GM10266 (cell line): Measurements from ENCODE around the gene ZNF410.

ENCODE experiments used
- DNase-seq: peaks from one replicate; pipeline ENCODE4 v3.0.0; 2012; ENCODE audit errors: extremely low spot score
- TF ChIP-seq, protein P1 (sequence below): IDR thresholded peaks from 2 replicates; pipeline ENCODE4 v1.5.1; 2012; ENCODE audit warnings: mild to moderate bottlenecking, low read depth; ENCODE audit not compliant: control insufficient read depth, insufficient read depth; ENCODE audit errors: missing control alignments

ZNF410 gene

DNA sequence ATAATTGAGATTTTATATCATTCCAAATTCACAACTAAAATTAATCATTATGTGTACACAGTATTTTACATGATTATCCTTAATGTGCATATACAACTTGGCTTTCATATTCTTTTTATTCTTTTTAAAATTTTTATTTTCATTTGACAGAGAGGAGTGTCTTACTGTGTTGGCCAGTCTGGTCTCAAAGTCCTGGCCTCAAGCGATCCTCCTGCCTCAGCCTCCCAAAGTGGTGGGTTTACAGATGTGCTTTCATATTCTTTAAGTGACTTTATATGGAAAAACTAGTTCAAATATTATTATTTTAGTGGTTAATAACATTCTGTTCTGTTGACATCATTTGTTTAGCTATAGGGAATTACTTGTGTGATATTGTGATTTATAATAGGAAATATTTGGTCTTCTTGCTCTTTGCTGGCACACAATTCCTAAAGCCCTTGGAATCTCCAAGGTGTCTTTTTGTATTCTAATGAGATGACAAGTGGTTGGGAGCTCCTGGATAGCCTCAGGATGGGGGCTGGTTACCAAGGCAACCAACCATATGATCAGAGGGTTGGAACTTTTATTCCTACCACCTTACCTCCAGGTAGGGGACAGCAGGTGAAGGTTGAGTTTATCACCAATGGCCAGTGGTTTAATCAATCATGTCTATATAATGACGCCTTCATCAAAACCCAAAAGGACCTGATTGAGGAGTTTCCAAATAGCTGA lies 16.0 kb upstream of the ZNF410 start:
- TF ChIP-seq, protein P1, sequence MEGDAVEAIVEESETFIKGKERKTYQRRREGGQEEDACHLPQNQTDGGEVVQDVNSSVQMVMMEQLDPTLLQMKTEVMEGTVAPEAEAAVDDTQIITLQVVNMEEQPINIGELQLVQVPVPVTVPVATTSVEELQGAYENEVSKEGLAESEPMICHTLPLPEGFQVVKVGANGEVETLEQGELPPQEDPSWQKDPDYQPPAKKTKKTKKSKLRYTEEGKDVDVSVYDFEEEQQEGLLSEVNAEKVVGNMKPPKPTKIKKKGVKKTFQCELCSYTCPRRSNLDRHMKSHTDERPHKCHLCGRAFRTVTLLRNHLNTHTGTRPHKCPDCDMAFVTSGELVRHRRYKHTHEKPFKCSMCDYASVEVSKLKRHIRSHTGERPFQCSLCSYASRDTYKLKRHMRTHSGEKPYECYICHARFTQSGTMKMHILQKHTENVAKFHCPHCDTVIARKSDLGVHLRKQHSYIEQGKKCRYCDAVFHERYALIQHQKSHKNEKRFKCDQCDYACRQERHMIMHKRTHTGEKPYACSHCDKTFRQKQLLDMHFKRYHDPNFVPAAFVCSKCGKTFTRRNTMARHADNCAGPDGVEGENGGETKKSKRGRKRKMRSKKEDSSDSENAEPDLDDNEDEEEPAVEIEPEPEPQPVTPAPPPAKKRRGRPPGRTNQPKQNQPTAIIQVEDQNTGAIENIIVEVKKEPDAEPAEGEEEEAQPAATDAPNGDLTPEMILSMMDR = no peak
- DNase-seq = no peak

DNA sequence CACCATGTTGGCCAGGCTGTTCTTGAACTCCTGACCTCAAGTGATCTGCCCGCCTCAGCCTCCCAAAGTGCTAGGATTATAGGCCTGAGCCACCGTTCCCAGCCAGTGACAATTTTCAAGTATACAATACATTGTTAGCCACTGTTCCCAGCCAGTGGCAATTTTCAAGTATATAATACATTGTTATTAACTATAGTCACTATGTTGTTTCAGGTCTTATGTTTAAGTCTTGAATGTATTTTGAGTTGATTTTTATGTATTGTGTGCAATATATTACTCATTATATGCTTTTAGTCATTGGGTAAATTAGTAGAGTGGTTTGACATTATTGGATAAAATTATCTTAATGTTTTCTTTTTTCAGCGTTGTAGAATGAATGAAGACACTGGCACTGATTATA lies 13.0 kb upstream of the ZNF410 start:
- TF ChIP-seq, protein P1 = no peak
- DNase-seq = no peak

DNA sequence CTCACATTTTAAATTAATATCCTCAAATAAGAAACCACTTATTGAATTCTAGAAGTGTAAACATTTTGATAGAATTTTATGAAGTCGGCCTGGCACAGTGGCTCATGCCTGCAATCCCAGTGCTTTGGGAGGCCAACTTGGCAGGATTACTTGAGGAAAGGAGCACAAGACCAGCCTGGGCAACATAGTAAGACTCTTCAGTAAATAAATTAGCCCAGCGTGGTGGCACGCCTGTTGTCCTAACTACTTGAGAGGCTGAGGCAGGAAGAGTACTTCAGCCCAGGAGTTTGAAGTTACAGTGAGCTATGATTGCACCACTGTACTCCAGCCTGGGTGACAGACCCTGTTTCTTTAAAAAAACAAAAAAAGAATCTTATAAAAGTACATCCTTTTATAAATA lies 8.9 kb upstream of the ZNF410 start:
- DNase-seq = no peak
- TF ChIP-seq, protein P1 = no peak

DNA sequence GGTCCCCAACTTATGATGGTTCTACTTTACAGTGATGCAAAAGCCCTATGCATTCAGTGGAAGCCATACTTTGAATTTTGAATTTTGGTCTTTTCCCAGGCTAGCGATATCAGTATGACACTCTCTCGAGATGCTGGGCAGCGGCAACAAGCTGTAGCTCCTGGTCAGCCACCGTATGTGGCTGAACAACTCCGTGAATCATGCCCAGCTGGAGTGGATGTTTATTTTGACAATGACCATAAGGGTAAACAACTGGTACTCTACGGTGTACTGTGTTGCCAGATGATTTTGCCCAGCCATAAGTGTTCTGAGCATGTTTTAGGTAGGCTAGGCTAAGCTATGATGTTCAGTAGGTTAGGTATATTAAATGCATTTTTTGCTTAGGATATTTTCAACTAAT lies 8.2 kb upstream of the ZNF410 start:
- TF ChIP-seq, protein P1 = no peak
- DNase-seq = no peak

DNA sequence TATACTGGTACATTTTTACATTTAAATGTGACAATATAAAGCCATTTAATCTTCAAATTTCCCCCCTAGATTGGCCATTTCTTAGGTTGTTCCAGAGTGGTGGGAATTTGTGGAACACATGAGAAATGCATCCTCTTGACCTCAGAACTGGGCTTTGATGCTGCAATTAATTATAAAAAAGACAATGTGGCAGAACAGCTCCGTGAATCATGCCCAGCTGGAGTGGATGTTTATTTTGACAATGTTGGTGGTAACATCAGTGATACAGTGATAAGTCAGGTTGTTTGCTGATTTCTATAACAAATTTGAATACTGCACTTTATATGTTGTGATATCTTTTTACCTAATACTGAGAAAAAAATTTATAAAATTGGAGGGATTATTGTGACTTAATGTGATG lies 7.6 kb upstream of the ZNF410 start:
- TF ChIP-seq, protein P1 = no peak

DNA sequence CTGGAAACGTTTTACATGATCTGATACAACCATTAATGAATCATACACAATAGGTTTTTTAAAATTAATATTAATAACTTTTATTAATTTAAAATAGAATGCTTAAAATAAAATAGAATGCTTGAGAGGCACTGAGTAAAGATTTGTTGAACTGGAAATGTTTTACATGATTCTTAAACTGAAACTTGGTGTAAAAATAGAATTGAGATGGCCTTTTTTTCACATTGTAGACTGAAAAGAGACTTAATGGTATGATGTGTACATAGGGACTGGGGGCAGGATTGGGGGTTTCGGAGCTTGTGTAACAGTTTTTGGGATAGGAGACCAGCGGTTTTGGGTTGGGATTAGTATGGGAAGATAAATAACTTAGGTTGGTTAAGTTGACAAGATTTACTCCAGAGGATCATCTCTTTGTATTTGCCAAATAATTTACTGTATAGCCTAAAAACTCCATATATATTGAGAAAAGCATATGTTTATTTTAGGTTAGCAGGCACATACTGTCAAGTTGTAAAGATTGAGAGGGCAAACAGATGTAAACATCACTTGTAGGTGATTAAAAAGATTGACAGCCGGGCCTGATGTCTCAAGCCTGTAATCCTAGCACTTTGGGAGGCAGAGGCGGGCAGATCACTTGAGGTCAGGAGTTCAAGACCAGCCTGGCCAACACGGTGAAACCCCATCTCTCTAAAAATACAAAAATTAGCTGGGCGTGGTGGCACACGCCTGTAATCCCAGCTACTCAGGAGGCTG lies 2.0 kb upstream of the ZNF410 start:
- TF ChIP-seq, protein P1 = no peak
- DNase-seq = peak; percentile 20

More for the DNA sequence above, 7.6 kb upstream of the ZNF410 start:
- DNase-seq = no peak

DNA sequence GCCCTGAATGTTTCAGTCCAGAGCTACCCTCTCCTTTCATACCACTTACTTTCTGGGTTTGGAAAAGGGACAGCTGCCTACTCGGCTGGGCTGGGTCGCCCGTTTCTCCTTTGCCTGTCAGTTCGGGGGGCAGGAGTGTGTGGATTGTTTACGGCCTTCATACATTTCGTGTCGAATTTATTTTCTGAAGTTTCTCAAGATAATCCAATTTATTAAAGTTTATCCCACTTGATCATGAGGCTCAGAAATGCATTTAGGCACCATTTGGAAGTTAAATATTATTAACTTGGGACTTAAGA lies 608 bp downstream of the ZNF410 start:
- no peak for DNase-seq
- TF ChIP-seq, protein P1 = no peak
